Erythroblast (primary cell): ENCODE data around the gene HMGXB3.
A peak's percentile ranks its signal among the peaks of the same experiment; 100 is the strongest.

Source experiments
- DNase-seq, 2 experiments: peaks; one replicate each; lab custom pipeline; 2025; lab: John Stamatoyannopoulos, UW
- GATA1 ChIP-seq: IDR thresholded peaks from 2 replicates; pipeline ENCODE4 v1.6.1; 2011; ENCODE audit warnings: low read depth, mild to moderate bottlenecking, control low read depth, low read length, moderate library complexity
- POLR2A ChIP-seq: IDR thresholded peaks from 2 replicates; pipeline ENCODE4 v1.6.1; 2011; ENCODE audit warnings: mild to moderate bottlenecking, low read length

HMGXB3 gene

GRCh38 chr5:149962601-149963300 lies 37.8 kb upstream of the HMGXB3 start:
- TF ChIP-seq POLR2A (no peak), GATA1 (no peak)
- no peak for DNase-seq

GRCh38 chr5:149963729-149964128 lies 36.8 kb upstream of the HMGXB3 start:
- no peak for DNase-seq
- TF ChIP-seq POLR2A (no peak), GATA1 (no peak)

GRCh38 chr5:149966946-149967345 lies 33.6 kb upstream of the HMGXB3 start:
- TF ChIP-seq POLR2A (no peak), GATA1 (no peak)
- no peak for DNase-seq

DNA sequence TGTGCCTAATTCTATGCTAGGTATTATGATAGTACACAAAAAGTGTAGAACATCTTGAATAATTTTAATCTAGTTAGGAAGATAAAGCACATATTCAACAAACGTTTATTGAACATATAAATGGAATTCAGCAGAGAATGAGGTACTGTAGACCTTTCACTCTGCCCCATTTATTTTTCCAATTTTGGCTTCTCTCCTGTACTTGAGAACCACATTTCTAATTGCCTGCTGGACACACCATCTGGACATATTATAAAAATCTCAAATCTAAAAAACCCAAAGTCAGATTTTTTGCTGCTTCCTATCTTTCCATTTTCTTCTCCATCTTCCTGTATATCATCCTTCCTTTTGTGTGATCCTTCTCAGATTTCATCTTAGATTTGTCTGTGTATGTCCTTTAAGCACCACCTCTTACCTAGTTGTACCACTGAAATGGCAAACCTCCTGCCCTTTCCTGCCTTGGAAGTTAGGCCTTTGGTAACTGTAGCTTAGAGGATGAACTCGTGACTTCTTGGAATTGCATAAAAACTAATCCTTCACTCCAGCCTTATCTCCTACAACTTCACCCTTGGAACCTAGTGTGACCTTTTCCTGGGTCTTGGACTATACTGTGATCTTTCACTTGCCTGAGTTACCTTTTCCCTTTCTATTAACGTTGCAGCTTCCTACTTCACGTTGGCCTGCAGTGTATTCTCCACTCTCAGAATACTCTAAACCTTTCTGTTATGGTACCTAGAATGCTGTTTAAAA lies 31.2 kb upstream of the HMGXB3 start:
- TF ChIP-seq POLR2A (no peak), GATA1 (no peak)
- no peak for DNase-seq

GRCh38 chr5:149975409-149975808 lies 25.1 kb upstream of the HMGXB3 start:
- no peak for TF ChIP-seq POLR2A
- no peak for TF ChIP-seq GATA1
- DNase-seq = no peak

DNA sequence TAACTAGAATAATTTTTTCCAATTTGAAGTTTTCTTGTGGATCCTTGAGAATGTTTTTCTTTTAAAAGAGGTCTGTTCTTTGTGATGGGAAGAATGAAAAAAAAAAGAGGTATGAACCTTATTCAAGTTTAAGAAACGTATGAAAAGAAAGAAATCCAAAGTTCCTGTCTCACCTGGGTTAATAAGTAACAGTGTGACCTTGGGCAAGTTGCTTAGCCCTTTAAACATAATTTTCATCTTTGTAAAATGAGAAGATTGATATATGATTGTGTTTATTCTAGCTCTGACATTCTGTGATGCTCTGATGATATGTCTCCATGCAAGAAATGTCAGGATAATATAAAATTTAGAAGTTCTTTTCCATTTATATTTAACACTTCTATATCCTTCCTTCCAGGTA lies 20.6 kb upstream of the HMGXB3 start:
- TF ChIP-seq GATA1 (no peak), POLR2A (no peak)
- no peak for DNase-seq

DNA sequence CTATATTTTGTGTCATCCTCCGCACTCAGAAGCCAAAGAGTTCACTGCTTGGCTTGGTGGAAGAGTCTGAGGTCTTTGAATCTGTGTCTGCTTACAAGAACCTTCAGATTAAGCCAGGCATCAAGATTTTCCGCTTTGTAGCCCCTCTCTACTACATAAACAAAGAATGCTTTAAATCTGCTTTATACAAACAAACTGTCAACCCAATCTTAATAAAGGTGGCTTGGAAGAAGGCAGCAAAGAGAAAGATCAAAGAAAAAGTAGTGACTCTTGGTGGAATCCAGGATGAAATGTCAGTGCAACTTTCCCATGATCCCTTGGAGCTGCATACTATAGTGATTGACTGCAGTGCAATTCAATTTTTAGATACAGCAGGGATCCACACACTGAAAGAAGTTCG lies 19.3 kb upstream of the HMGXB3 start:
- DNase-seq = no peak
- TF ChIP-seq POLR2A (no peak), GATA1 (no peak)

DNA sequence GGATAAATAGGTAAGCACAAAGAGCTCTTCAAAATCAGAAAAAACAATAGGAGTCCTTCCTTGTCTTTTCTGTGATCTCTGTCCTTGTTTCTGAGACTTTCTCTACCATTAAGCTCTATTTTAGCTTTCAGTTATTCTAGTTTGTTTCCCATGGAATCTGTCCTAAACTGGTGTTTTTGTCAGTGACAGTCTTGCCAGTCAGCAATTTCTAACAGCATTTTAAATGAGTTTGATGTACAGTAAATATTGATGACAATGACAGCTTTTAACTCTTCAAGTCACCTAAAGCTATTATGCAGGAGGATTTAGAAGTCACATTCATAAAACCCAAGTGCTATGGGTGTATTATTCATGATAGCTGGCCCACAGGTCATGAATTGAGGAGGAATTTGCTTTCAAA lies 18.0 kb upstream of the HMGXB3 start:
- TF ChIP-seq POLR2A = no peak
- TF ChIP-seq GATA1 = no peak
- DNase-seq = no peak

DNA sequence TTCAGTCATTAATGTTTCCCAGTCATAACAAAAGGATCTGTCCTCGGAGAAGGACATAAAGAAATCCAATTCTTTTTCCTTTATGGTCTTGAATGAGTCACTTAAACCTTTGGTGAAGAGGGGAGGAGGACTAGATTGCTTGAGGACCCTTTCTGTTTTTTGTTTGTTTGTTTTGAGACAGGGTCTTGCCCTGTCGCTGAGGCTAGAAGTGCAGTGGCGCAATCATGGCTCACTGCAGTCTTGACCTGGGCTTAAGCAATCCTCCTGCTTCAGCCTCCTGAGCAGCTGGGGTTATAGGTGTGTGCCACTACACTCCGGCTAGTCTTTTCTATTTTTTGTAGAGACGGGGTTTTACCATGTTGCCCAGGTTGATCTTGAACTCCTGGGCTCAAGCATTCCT lies 12.4 kb upstream of the HMGXB3 start:
- TF ChIP-seq POLR2A (no peak), GATA1 (no peak)
- DNase-seq = no peak

- peak; percentile 12 for TF ChIP-seq POLR2A
- TF ChIP-seq GATA1 = no peak
- DNase-seq = peak; percentile 79 to 90
These were observed 9.8 kb upstream of the HMGXB3 start for GRCh38 chr5:149990518-149991376.

GRCh38 chr5:149993471-149993870 lies 7.1 kb upstream of the HMGXB3 start:
- DNase-seq = no peak
- no peak for TF ChIP-seq GATA1
- TF ChIP-seq POLR2A = no peak

DNA sequence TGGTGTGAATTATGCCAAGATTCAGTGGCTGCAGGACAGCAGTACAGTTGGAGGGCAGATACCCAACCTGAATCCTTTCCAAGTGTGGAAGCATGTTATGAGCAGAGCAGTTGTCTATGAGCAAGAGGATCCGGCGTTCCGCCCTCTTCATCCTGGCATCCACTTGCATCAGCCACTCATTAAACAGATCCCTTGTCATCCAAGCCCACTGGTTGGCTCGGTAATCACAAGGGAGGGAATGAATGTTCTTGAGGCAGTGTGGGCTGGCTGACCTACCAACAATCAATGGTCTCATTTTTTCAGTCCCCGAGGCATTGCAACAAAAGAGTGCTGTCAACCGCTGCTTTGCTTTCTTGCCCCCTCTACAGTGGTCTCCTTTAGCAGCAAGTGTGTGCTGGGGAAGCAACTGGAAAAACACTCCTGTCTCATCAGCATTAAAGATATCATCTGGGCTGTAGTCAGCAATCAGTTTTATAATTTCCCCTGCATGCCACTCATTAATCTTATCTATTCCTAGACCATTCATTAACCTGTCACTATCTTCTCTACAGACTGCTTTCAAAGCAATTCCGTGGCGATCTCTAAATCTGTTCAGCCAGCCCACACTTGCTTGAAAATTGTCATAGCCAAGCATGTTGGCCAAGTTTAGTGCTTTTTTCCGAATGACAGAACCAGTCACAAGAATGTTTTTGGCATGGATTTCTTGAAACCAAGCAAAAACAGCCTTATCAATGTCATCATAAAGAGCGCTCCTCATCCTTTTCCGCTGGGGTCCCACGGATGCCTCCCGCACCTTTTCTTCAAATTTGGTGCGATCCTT lies 4.9 kb upstream of the HMGXB3 start:
- DNase-seq = no peak

More for the DNA sequence above, 4.9 kb upstream of the HMGXB3 start:
- TF ChIP-seq POLR2A (no peak), GATA1 (no peak)
